HG03039 (cell line): Measurements from ENCODE around the gene ICOSLG.
A peak's percentile ranks its signal among the peaks of the same experiment; 100 is the strongest.
"Not testable (repeated sequence)": the region's sequence is repeated elsewhere in the genome, so short reads cannot be mapped to it uniquely, and the experiment has no call there.

Experiments
- ATAC-seq: cut with Tn5 transposase; IDR thresholded peaks from one replicate; pipeline ENCODE4 v1.9.1; 2021; ENCODE audit warnings: mild to moderate bottlenecking, moderate library complexity; ENCODE audit not compliant: unreplicated experiment

Gene ICOSLG

GRCh38 chr21:44240842-44241241 is at the start of gene ICOSLG:
ICOSLG (minus strand) TSS chr21:44240943; CDS start chr21:44240817, 126 bp downstream.
- ATAC-seq, result peak; percentile 35

- no peak for ATAC-seq
These were observed 48.8 kb upstream of the ICOSLG start for GRCh38 chr21:44289381-44290010.

- no peak for ATAC-seq
These were observed 47.7 kb upstream of the ICOSLG start for GRCh38 chr21:44288251-44289110.

GRCh38 chr21:44286716-44287632 is 46.2 kb upstream of the ICOSLG start:
- ATAC-seq, result no peak

GRCh38 chr21:44286086-44286715 is 45.5 kb upstream of the ICOSLG start:
- no peak for ATAC-seq

- ATAC-seq, result no peak
These were observed 44.6 kb upstream of the ICOSLG start, which contains the start of gene AIRE for GRCh38 chr21:44285138-44285992. AIRE (plus strand) TSS chr21:44285876; CDS start chr21:44286007, 131 bp downstream.

- ATAC-seq, result no peak
These were observed 43.2 kb upstream of the ICOSLG start for GRCh38 chr21:44283948-44284347.

- not testable (repeated sequence) for ATAC-seq
These were observed 42.6 kb upstream of the ICOSLG start for GRCh38 chr21:44283211-44283785.

GRCh38 chr21:44282370-44282769 is 41.6 kb upstream of the ICOSLG start:
- ATAC-seq, result no peak

- no peak for ATAC-seq
These were observed 41.1 kb upstream of the ICOSLG start for GRCh38 chr21:44281801-44282200.

GRCh38 chr21:44279354-44280260 is 38.9 kb upstream of the ICOSLG start:
- no peak for ATAC-seq

- no peak for ATAC-seq
These were observed 34.3 kb upstream of the ICOSLG start for GRCh38 chr21:44275041-44275440.

GRCh38 chr21:44273046-44273445 is 32.3 kb upstream of the ICOSLG start:
- no peak for ATAC-seq

- no peak for ATAC-seq
These were observed 31.6 kb upstream of the ICOSLG start for GRCh38 chr21:44272284-44272858.

- ATAC-seq, result no peak
These were observed 31.0 kb upstream of the ICOSLG start for GRCh38 chr21:44271558-44272283.

GRCh38 chr21:44269090-44269489 is 28.3 kb upstream of the ICOSLG start:
- no peak for ATAC-seq

- ATAC-seq, result no peak
These were observed 27.0 kb upstream of the ICOSLG start for GRCh38 chr21:44267655-44268142.
